ENCODE results near the gene TENT5D. TPM values are rescaled to one million over a fixed set of nuclear protein-coding genes. Genes with fewer than 3 reads are reported as not detected.

TENT5D gene
- total RNA-seq, 2 experiments from 2014 or later = not detected

DNA sequence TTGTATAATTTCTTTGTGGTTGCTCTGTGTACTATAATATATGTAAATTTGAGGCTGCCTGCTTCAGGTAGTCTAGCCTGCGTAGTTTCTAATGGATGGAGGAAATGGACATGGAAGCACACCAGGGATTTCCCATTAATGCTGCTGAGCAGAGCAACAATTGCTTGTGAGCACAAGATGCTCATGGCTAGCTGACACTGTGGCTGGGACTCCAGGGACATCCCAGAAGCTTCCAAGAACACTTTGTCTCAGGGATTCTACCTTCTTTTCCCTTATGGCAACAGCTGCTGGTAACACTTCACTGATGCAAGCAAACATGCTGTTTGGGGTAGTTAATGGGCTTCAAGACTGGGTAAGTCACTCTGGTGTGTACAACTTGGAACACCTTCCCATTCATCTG lies 66.1 kb downstream of the TENT5D start:
- no peaks in the 10 kb centered on the region for H3K4me1 Mint-ChIP-seq (ENCODE audit: low read depth)
- CTCF ChIA-PET = no interaction called here
- H3K27ac Mint-ChIP-seq = no peak overlapping the region
- intact Hi-C loops (cut with micrococcal nuclease) = no loop called here
- no peak overlapping the region for H3K4me3 Mint-ChIP-seq
- H3K27me3 Mint-ChIP-seq = no peaks in the 10 kb centered on the region
- H3K36me3 Mint-ChIP-seq = no peaks in the 10 kb centered on the region
- H3K9me3 Mint-ChIP-seq = no peaks in the 10 kb centered on the region
- DNase-seq = no peak
- POLR2A ChIA-PET = no interaction called here

DNA sequence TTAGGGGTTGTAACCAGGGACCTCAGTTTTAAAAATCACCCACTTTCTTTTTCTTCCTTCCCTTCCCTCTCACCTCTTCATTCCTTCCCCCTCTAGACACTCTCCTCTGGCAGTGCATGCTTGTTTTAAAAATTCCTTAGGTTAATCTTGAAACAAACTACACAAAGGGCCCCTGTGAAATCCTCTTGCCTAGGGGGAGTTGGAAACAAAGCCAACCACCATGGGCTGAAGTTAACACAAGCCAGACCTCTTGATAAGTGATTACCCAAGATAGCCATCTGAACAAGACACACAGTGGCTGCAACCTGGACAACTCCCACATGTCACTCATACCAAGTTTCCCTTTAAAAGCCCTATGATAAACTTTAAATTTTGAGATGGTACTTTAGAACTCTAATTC lies 68.9 kb downstream of the TENT5D start:
- H3K4me1 Mint-ChIP-seq (ENCODE audit: low read depth) = no peaks in the 10 kb centered on the region
- intact Hi-C loops (cut with micrococcal nuclease) = no loop called here

More for the DNA sequence above, 68.9 kb downstream of the TENT5D start:
- no peak for DNase-seq
- Mint-ChIP-seq H3K27ac (no peak overlapping the region), H3K9me3 (no peaks in the 10 kb centered on the region), H3K4me3 (no peak overlapping the region), H3K27me3 (no peaks in the 10 kb centered on the region), H3K36me3 (no peaks in the 10 kb centered on the region)
- CTCF ChIA-PET = no interaction called here
- POLR2A ChIA-PET = no interaction called here

Measured in activated CD4-positive, alpha-beta memory T cell treated with anti-CD3 and anti-CD28 coated beads for 36 hours (primary cell).